ENCODE results near the gene MEIS2. TPM values are rescaled to one million over a fixed set of nuclear protein-coding genes. Genes with fewer than 3 reads are reported as not detected.

The MEIS2 gene
- total RNA-seq, 1 donor from 2014 or later, result 76.9 TPM

DNA sequence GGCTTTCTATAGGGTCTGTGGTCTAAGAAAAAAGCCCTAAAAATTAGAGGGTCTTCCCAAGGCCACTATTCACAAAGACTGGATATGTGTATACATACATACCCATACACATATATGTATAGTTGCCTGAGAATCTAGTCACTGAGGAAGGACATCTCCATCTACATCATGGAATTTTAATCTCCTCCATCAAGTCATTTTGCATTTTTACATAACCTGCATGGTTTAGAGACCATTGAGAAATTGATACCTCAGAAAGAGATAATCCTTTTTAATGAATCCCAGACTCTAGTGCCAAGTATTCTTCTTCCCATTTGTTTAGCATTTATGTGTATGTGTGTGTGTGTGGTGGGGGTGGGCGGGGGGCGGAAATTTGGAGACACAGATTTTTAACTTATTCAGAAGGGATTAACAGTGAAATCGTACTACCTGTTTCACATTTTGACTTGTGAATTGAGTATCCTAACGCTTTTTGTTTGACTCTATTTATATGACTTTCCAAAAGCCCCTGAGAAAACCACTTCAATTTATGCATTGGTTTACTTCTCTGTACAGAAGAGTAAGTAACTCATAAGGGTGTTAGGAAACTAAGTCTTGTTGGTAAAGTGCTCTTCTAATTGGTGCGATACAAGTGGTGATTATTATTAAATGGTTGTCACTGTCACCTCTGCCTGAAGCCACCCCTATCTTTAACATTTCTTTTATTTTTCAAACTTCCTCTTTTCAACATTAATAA is 166.9 kb downstream of the MEIS2 start:
- H3K27me3 ChIP-seq, result no peaks in the 10 kb centered on the region
- H3K27ac ChIP-seq, result no peak overlapping the region
- no peak overlapping the region for H3K4me3 ChIP-seq
- no peaks in the 10 kb centered on the region for H3K36me3 ChIP-seq
- intact Hi-C loops (cut with DNase I), result no loop called here
- H3K4me1 ChIP-seq, result no peaks in the 10 kb centered on the region
- TF ChIP-seq POLR2A (IDR thresholded peaks at IDR 0.05) (no peak), CTCF (IDR thresholded peaks at IDR 0.05) (no peak), POLR2AphosphoS5 (IDR thresholded peaks at IDR 0.05; ENCODE audit: insufficient read depth in 1 of 2, low read depth in 1 of 2) (no peak)
- DNase-seq (ENCODE audit: extremely low spot score in 2 of 2), result no peak
- H3K9me3 ChIP-seq, result no peaks in the 10 kb centered on the region

- no peaks in the 10 kb centered on the region for H3K9me3 ChIP-seq
- no peak overlapping the region for H3K27ac ChIP-seq
- no peaks in the 10 kb centered on the region for H3K36me3 ChIP-seq
- no peaks in the 10 kb centered on the region for H3K27me3 ChIP-seq
- DNase-seq (ENCODE audit: extremely low spot score in 2 of 2), result no peak
- TF ChIP-seq CTCF (IDR thresholded peaks at IDR 0.05) (no peak), POLR2A (IDR thresholded peaks at IDR 0.05) (no peak), POLR2AphosphoS5 (IDR thresholded peaks at IDR 0.05; ENCODE audit: insufficient read depth in 1 of 2, low read depth in 1 of 2) (no peak)
- H3K4me1 ChIP-seq, result no peaks in the 10 kb centered on the region
- no peak overlapping the region for H3K4me3 ChIP-seq
- intact Hi-C loops (cut with DNase I), result no loop called here
Observed at GRCh38 chr15:36932070-36932469, 168.3 kb downstream of the MEIS2 start.

DNA sequence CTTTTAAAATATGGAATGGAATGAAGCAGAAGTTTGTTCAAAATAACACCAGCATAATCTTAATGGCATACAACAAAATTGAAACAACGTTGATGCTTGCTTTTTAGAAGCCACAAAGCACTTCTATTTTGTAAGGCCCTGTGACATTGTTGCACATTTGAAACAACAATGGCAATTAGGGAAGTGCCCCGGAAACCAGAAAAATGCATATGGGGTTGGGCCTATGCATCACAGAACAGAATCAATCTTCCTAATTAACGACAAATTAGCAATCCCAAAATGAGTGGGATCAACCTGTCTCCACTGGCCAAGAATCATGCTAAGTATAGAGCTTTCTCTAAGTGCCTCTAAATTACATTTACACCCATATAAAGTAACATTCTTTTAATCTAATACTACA is 168.9 kb downstream of the MEIS2 start:
- no peak overlapping the region for H3K27ac ChIP-seq
- H3K4me1 ChIP-seq, result no peaks in the 10 kb centered on the region
- H3K36me3 ChIP-seq, result no peaks in the 10 kb centered on the region
- H3K4me3 ChIP-seq, result no peak overlapping the region
- H3K27me3 ChIP-seq, result no peaks in the 10 kb centered on the region
- H3K9me3 ChIP-seq, result no peaks in the 10 kb centered on the region
- no peak for DNase-seq (ENCODE audit: extremely low spot score in 2 of 2)
- TF ChIP-seq POLR2A (IDR thresholded peaks at IDR 0.05), result no peak
- no peak for TF ChIP-seq POLR2AphosphoS5 (IDR thresholded peaks at IDR 0.05; ENCODE audit: insufficient read depth in 1 of 2, low read depth in 1 of 2)
- no peak for TF ChIP-seq CTCF (IDR thresholded peaks at IDR 0.05)
- intact Hi-C loops (cut with DNase I), result no loop called here

DNA sequence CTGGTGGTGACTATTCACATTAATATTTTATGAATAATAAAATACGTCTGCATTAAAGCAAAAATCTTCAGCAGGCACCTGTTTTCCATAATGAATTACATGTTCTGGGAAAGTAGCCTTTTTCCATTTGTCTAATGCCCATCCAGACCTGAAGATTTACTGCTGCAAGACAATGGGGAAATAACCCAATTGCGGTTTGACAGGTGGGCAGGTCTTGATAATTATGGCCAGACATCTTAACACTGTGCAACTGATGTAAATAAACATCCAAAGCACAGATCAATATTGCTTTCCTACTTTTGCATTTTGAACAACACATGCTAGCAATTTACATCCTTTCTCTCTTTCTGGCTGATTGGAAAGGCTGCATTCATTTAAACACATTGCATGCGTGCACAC is 173.9 kb downstream of the MEIS2 start:
- Histone ChIP-seq H3K36me3 (no peaks in the 10 kb centered on the region), H3K27ac (no peak overlapping the region), H3K27me3 (no peaks in the 10 kb centered on the region), H3K9me3 (no peaks in the 10 kb centered on the region), H3K4me1 (peaks cover 14% of the 10 kb centered on the region), H3K4me3 (no peak overlapping the region)
- intact Hi-C loops (cut with DNase I), result no loop called here
- no peak for DNase-seq (ENCODE audit: extremely low spot score in 2 of 2)
- TF ChIP-seq POLR2AphosphoS5 (IDR thresholded peaks at IDR 0.05; ENCODE audit: insufficient read depth in 1 of 2, low read depth in 1 of 2) (no peak), POLR2A (IDR thresholded peaks at IDR 0.05) (no peak), CTCF (IDR thresholded peaks at IDR 0.05) (no peak)

- no peaks in the 10 kb centered on the region for H3K9me3 ChIP-seq
- no peaks in the 10 kb centered on the region for H3K36me3 ChIP-seq
- no peak for DNase-seq (ENCODE audit: extremely low spot score in 2 of 2)
- peaks cover 14% of the 10 kb centered on the region for H3K4me1 ChIP-seq
- H3K27ac ChIP-seq, result no peak overlapping the region
- no peak overlapping the region for H3K4me3 ChIP-seq
- intact Hi-C loops (cut with DNase I), result no loop called here
- H3K27me3 ChIP-seq, result no peaks in the 10 kb centered on the region
- TF ChIP-seq POLR2AphosphoS5 (IDR thresholded peaks at IDR 0.05; ENCODE audit: insufficient read depth in 1 of 2, low read depth in 1 of 2) (no peak), CTCF (IDR thresholded peaks at IDR 0.05) (no peak), POLR2A (IDR thresholded peaks at IDR 0.05) (no peak)
Observed at GRCh38 chr15:36925653-36926426, 174.5 kb downstream of the MEIS2 start.

Measured in vagina (tissue), 2 donors.